ENCODE data around the gene MANSC1.

GRCh38 chr12:12294215-12295005 lies 55.6 kb downstream of the MANSC1 start:
- TF ChIP-seq CTCF (IDR thresholded peaks at IDR 0.05) (no peak), POLR2A (IDR thresholded peaks at IDR 0.05) (peak; percentile 36)
